ENCODE results near the gene ENTR1.

GRCh38 chr9:136392538-136393449 is 17.6 kb downstream of the ENTR1 start:
- TF ChIP-seq HDGF (IDR thresholded peaks at IDR 0.05; ENCODE audit: borderline replicate concordance) (no peak), TARDBP (IDR thresholded peaks at IDR 0.05) (no peak), FOXM1 (IDR thresholded peaks at IDR 0.05; ENCODE audit: borderline replicate concordance) (no peak)

All from HEK293T (cell line).